ENCODE data around the gene DMD.

DNA sequence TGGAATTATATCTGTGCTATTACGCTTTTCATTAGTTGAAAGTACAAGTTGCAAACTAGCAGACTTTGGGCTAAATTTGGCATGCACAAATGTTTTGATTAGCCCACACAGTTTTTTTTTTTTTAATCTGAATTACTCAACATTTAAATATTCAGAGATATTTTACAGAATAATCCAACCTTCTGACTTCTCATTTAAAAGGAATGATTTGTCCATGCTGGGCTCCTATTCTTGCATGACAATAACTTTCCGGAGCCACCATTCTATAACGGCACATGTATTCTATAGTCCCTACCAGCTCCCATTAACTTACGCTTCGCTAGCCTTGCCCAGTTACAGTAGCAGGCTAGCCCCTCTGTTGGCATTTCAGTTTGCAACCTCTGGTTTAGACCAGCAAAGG is 1920.2 kb downstream of the DMD start:
- TF ChIP-seq, protein P1, sequence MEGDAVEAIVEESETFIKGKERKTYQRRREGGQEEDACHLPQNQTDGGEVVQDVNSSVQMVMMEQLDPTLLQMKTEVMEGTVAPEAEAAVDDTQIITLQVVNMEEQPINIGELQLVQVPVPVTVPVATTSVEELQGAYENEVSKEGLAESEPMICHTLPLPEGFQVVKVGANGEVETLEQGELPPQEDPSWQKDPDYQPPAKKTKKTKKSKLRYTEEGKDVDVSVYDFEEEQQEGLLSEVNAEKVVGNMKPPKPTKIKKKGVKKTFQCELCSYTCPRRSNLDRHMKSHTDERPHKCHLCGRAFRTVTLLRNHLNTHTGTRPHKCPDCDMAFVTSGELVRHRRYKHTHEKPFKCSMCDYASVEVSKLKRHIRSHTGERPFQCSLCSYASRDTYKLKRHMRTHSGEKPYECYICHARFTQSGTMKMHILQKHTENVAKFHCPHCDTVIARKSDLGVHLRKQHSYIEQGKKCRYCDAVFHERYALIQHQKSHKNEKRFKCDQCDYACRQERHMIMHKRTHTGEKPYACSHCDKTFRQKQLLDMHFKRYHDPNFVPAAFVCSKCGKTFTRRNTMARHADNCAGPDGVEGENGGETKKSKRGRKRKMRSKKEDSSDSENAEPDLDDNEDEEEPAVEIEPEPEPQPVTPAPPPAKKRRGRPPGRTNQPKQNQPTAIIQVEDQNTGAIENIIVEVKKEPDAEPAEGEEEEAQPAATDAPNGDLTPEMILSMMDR (IDR thresholded peaks at IDR 0.05; ENCODE audit: low read length) = no peak
- TF ChIP-seq EZH2 (optimal IDR thresholded peaks at IDR 0.05; ENCODE audit: low read depth, low read length) (no peak), EZH2phosphoT487 (IDR thresholded peaks at IDR 0.05; ENCODE audit: low read length) (no peak)

Measured in MM.1S (cell line).